Measurements from ENCODE around the gene CDK5R1.
A peak's percentile ranks its signal among the peaks of the same experiment; 100 is the strongest.
"Not testable (repeated sequence)": the region's sequence is repeated elsewhere in the genome, so short reads cannot be mapped to it uniquely, and the experiment has no call there.

The CDK5R1 gene

GRCh38 chr17:32515677-32516383 lies 29.0 kb downstream of the CDK5R1 start:
- DNase-seq = peak in 1 of 51 donors; percentile 46

- DNase-seq = no peak
Measured at GRCh38 chr17:32516450-32516849, 29.7 kb downstream of the CDK5R1 start.

GRCh38 chr17:32516940-32517701 lies 30.3 kb downstream of the CDK5R1 start:
- peak in 1 of 51 donors; percentile 22 for DNase-seq

- no peak for DNase-seq
Measured at GRCh38 chr17:32517982-32518381, 31.2 kb downstream of the CDK5R1 start.

- no peak for DNase-seq
Measured at GRCh38 chr17:32518646-32519227, 31.9 kb downstream of the CDK5R1 start.

- peak in 22 of 51 donors; percentile 4 to 80 (median 44) for DNase-seq
Measured at GRCh38 chr17:32519228-32520103, 32.7 kb downstream of the CDK5R1 start.

- peak in 4 of 51 donors; percentile 12 to 67 (median 38) for DNase-seq
Measured at GRCh38 chr17:32520104-32520701, 33.4 kb downstream of the CDK5R1 start.

- peak in 1 of 51 donors; percentile 11 for DNase-seq
Measured at GRCh38 chr17:32520737-32521404, 34.1 kb downstream of the CDK5R1 start.

GRCh38 chr17:32523017-32523680 lies 36.4 kb downstream of the CDK5R1 start:
- DNase-seq = no peak

- no peak for DNase-seq
Measured at GRCh38 chr17:32523827-32524552, 37.2 kb downstream of the CDK5R1 start.

GRCh38 chr17:32524553-32524880 lies 37.7 kb downstream of the CDK5R1 start:
- DNase-seq = not testable (repeated sequence)

- DNase-seq = no peak
Measured at GRCh38 chr17:32525122-32525521, 38.3 kb downstream of the CDK5R1 start.

GRCh38 chr17:32527146-32527545 lies 40.4 kb downstream of the CDK5R1 start:
- no peak for DNase-seq

- no peak for DNase-seq
Measured at GRCh38 chr17:32528825-32529224, 42.0 kb downstream of the CDK5R1 start.

GRCh38 chr17:32529604-32530003 lies 42.8 kb downstream of the CDK5R1 start:
- DNase-seq = peak in 1 of 51 donors; percentile 27

- no peak for DNase-seq
Measured at GRCh38 chr17:32533296-32533695, 46.5 kb downstream of the CDK5R1 start.

- no peak for DNase-seq
Measured at GRCh38 chr17:32536736-32537643, 50.2 kb downstream of the CDK5R1 start.

Measured in hypothalamus (tissue), 51 donors.